ENCODE results near the gene TNFSF10.

GRCh38 chr3:172543884-172544283 lies 20.7 kb upstream of the TNFSF10 start:
- no peak for TF ChIP-seq CTCF (IDR thresholded peaks at IDR 0.05; ENCODE audit: low read depth, low read length)
- TF ChIP-seq EZH2phosphoT487 (IDR thresholded peaks at IDR 0.05; ENCODE audit: low read depth), result no peak
